Measurements from ENCODE around the gene PCGF3.

GRCh38 chr4:788006-788635 lies 82.5 kb downstream of the PCGF3 start:
- TF ChIP-seq CTCF (IDR thresholded peaks at IDR 0.05) (no peak), ZFX (IDR thresholded peaks at IDR 0.05; ENCODE audit: borderline replicate concordance) (no peak)

Measured in 22Rv1 (cell line).